Hematopoietic multipotent progenitor cell treated with erythropoietin and hydrocortisone succinate and interleukin-3 and kit ligand, for 17 days (in vitro differentiated cells): Measurements from ENCODE around the gene KIF6.
"Not testable (repeated sequence)": the region's sequence is repeated elsewhere in the genome, so short reads cannot be mapped to it uniquely, and the experiment has no call there.

Source experiments
- DNase-seq: peaks from one replicate; pipeline ENCODE4 v3.0.0-alpha.2; 2015; ENCODE audit warnings: low spot score

The KIF6 gene

GRCh38 chr6:39707962-39708683 is 17.1 kb downstream of the KIF6 start:
- no peak for DNase-seq

DNA sequence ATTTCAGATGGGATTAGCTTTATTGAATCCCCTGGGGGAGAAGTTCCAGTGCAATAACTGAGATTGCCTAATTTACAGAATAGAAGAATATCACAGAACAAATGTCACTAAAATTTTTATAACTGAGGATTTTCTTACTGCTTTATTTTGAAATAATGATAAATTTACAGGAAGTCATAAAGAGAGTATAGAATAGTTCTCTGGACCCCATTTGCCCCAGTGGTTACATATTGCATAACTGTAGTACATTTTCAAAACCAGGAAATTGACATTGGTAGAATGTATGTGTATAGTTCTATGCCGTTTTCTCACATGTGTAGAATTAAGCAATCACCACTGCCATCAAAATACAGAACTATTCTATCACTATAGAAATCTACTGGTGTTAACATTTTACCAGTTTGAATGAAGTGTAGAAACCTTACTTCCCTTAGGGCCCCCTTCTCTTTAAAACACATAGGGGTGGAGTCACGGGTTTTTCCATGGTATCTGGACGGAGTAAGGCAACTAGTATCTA is 18.3 kb downstream of the KIF6 start:
- DNase-seq = no peak

- no peak for DNase-seq
Measured at GRCh38 chr6:39702265-39702664, 22.9 kb downstream of the KIF6 start.

- DNase-seq = no peak
Measured at GRCh38 chr6:39700362-39700761, 24.8 kb downstream of the KIF6 start.

GRCh38 chr6:39698789-39699188 is 26.4 kb downstream of the KIF6 start:
- DNase-seq = no peak

GRCh38 chr6:39696986-39697788 is 28.0 kb downstream of the KIF6 start:
- no peak for DNase-seq

DNA sequence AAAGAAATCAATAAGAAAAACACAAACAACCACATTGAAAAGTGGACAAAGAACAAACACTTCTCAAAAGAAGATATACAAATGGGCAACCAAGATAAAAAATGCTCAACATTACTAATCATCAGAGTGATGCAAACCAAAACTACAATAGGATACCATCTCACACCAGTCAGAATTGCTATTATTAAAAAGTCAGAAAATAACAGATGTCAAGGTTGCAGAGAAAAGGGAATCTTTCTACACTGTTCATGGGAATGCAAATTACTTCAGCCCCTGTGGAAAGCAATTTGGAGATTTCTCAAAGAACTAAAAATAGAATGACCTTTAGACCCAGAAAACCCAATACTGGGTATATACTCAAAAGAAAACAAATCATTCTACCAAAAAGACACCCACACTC is 29.8 kb downstream of the KIF6 start:
- no peak for DNase-seq

- no peak for DNase-seq
Measured at GRCh38 chr6:39693206-39693605, 32.0 kb downstream of the KIF6 start.

DNA sequence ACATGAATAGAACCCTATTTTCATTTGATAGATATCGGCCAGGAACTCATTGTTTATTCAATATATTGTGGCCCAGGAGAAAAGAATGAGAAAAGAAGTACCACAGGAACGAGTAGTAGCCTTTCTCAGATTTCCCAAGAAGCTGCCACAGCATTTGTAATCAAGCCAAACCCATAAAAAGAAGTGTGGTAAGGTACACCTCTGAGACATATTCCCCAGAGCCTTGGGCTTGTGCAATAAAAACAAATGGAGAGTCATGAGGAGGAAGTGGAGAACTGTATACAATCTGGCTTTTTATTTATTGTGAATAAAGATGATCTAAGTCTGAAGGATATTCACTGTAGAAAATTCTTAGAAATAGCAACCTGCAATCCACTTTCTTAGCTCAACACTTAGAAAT is 36.7 kb downstream of the KIF6 start:
- no peak for DNase-seq

DNA sequence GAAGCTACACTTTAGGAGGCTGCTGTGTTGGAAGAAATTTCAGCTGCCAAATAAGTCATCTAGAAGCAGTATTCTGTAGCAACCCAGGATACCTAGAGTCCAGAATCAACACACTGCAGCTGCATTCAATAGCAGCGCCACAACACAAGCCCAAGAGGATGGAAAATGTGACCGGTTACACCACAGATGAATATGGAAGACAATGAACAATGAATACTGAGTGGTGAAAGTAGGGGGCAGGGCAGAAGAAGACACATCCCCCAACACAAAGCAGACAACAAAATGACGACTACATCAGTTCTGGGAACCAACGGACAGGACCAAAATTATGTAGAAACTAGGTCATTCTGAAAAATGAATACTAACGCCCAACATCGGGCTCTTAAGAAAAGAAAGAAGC is 38.2 kb downstream of the KIF6 start:
- DNase-seq = no peak

GRCh38 chr6:39685938-39686337 is 39.3 kb downstream of the KIF6 start:
- DNase-seq = no peak

- DNase-seq = no peak
Measured at GRCh38 chr6:39685489-39685826, 39.8 kb downstream of the KIF6 start.

DNA sequence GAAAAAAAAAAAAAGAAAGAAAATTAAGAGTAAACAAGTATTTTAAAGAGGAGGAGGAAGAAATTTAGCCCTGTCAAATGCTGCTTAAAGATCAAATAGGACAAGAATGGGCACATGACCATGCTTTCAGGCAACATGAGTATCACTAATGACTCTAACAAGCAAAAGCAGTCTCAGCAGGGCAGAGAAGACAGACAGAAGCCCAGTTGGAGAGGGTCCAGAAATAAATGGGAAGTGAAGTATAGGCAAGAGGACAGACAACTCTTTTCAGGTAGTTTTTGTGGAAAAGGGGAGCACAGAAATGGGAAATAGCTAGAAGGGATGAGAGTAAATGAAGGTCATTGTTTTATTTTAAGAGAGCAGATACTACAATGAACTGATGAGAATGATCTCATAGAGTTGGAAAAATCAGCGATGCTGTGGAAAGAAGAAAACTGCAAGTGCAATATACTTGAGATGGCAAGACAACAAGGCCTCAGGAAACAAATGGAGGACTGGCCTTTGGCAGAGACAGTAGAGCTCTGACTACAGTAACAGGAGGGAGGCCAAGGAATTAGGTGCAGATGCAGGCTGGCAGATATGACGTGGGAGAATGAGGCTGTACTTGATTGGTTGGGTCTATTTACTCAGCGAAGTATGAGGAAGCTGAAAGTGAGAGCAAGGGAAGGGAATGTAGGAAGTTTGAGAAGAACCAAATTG is 40.3 kb downstream of the KIF6 start:
- no peak for DNase-seq

DNA sequence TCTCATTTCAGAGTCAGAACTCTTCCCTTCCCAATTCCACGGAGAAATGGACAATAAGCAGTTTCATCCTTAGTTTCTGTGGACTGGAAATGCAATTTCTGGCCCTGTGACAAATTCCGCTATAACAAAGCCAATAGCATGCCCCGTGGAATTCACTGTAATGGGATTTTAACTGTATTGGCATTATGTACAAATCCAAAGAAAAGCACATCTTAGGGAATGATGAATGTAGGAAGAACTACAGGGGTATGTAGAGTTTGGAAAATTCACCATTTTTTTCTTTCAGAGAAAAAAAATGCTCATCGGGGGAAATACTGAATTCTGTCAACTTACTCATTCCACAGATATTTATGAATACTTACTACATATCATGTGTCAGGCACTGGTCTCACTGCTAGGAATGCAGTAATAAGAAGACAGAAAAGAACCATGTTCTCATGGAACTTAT is 43.5 kb downstream of the KIF6 start:
- DNase-seq = no peak

DNA sequence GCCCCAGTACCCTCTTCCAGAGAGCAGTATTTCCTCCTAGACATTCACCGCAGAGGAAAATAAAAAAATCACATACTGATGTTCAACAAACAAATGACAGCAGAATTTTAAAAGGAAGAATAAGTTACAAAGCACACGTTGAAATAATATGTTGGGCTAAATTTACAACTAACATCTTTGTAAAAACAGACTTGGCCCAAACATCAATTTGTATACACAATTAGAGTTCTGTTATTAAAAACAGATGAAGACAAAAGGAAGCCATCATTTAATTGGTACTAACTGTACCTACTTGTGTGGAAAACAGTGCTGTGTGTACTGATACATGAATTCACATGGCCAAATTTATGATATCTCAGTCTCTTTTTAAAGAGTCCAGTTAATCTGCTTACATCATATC is 46.3 kb downstream of the KIF6 start:
- DNase-seq = no peak

DNA sequence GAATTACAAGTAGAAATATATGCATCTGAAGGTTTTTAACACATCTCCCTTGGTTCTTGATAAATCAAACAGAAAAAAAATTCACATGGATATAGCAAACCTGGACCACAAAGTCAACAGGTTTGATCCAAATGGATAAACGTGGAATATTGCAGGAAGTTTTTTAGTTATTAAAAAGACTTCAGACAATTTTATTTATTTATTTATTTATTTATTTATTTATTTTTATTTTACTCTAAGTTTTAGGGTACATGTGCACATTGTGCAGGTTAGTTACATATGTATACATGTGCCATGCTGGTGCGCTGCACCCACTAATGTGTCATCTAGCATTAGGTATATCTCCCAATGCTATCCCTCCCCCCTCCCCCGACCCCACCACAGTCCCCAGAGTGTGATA is 47.9 kb downstream of the KIF6 start:
- not testable (repeated sequence) for DNase-seq

GRCh38 chr6:39670519-39670918 is 54.7 kb downstream of the KIF6 start:
- DNase-seq = no peak

DNA sequence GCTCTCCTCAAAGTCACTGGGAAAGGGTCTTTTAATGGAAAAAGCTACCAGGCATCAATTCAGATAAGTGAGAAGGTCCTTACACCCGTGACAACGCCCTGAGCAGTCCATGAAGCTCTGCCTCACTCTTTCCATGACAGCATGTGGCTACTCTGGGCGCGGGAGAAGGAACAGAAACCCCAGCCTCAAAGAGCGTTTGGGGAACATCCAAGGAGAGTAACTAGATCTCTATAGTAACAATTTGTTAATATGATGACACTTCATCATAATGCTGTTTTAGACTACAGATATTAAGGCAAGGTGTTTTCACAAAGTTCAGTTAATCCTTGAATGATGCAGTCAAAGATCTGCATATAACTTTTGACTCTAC is 55.2 kb downstream of the KIF6 start:
- DNase-seq = no peak

DNA sequence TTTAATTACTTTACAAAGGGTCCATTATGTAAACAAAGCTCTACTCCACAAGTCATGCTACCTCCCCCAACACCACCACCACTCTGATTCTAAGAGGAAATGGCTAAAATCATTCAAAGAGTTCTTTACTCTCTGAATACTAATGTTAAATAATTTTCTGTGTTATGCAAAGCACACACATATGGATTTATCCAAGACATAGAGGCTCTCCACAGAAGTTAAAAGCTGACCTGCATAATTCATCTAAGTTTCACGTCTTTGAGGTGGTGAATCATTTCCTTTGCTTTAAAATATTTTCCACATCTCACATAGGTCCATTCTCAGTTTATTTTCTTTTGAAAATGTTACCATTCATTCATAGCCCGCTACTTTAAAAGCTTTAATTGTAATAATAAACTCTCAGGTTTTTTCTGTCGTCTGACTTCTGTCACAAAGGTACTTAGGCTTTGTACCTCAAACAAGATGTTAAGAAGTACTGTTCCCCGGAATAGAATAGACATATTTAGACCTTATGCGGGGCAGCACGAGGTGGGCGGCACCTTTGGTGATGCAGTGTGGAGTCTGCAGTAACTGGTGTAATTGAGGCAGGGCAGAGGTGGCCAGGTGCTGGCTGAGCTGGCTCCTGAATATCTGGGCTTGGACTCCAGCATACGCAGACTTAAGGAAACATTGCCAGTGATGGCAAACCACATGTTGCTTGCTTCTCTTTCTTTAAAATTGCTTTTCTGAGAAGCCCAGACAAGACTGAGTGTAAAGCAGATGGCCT is 55.8 kb downstream of the KIF6 start:
- DNase-seq = no peak

- DNase-seq = no peak
Measured at GRCh38 chr6:39666706-39667489, 58.3 kb downstream of the KIF6 start.

GRCh38 chr6:39665861-39666260 is 59.3 kb downstream of the KIF6 start:
- no peak for DNase-seq
